ENCODE measurements around the gene STX2. TPM values are rescaled to one million over a fixed set of nuclear protein-coding genes. Genes with fewer than 3 reads are reported as not detected.
"Not testable (repeated sequence)": the region's sequence is repeated elsewhere in the genome, so short reads cannot be mapped to it uniquely, and the experiment has no call there.

Gene STX2
- total and polyA plus RNA-seq, 2 donors = 21.8 to 41.9 TPM

GRCh38 chr12:130770413-130771028 is 68.5 kb downstream of the STX2 start:
- DNase-seq (ENCODE audit: extremely low spot score) = no peak
- H3K36me3 ChIP-seq (ENCODE audit: insufficient read depth) = no peaks in the 10 kb centered on the region
- 74% methylated on average over 7 of the region's 7 CpGs for WGBS

DNA sequence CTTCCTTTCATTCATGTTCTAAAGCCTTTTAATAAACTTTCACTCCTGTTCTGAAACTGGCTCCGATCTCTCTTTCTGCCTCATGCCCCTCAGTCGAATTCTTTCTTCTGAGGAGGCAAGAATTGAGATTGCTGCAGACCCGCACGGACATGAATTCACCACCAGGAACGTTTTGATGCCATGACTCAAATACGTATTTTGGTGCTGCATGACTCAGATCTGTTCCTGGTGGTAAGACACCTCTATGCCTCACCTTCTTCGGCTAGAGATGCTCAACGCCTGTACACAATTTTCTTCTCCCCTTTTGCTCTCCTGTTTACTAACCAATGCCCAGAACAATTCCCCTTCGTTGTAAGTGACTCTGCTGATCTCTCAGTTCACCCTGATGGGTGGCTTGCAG is 70.9 kb downstream of the STX2 start:
- WGBS = 65% methylated on average over 9 of the region's 9 CpGs
- H3K27ac ChIP-seq (ENCODE audit: low read depth) = no peak overlapping the region
- DNase-seq (ENCODE audit: extremely low spot score) = no peak
- H3K4me1 ChIP-seq (ENCODE audit: insufficient read depth) = no peaks in the 10 kb centered on the region
- no peaks in the 10 kb centered on the region for H3K36me3 ChIP-seq (ENCODE audit: insufficient read depth)
- H3K4me3 ChIP-seq (ENCODE audit: low read depth, low read length) = no peak overlapping the region

More at GRCh38 chr12:130770413-130771028, 68.5 kb downstream of the STX2 start:
- Histone ChIP-seq H3K27ac (ENCODE audit: low read depth) (no peak overlapping the region), H3K4me3 (ENCODE audit: low read depth, low read length) (no peak overlapping the region), H3K4me1 (ENCODE audit: insufficient read depth) (no peaks in the 10 kb centered on the region)

DNA sequence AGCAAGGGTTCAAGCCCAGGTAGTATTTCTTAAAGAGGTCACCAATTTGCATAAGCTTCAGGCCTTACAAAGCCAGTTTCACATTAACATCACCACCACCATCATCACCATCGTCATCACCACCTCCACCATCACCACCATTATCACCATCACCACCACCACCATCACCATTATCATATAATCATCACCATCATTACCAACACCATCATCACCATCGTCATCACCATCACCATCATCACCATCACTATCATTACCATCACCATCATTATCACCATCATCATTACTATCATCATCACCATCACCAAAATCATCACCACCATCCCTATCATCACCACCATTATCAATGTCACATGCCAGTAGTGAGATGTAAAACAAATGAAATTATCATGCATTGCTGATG is 72.6 kb downstream of the STX2 start:
- no peak for DNase-seq (ENCODE audit: extremely low spot score)
- no peaks in the 10 kb centered on the region for H3K4me1 ChIP-seq (ENCODE audit: insufficient read depth)
- H3K27ac ChIP-seq (ENCODE audit: low read depth) = no peak overlapping the region
- WGBS = 78% methylated on average over 2 of the region's 2 CpGs
- no peaks in the 10 kb centered on the region for H3K36me3 ChIP-seq (ENCODE audit: insufficient read depth)
- no peak overlapping the region for H3K4me3 ChIP-seq (ENCODE audit: low read depth, low read length)

DNA sequence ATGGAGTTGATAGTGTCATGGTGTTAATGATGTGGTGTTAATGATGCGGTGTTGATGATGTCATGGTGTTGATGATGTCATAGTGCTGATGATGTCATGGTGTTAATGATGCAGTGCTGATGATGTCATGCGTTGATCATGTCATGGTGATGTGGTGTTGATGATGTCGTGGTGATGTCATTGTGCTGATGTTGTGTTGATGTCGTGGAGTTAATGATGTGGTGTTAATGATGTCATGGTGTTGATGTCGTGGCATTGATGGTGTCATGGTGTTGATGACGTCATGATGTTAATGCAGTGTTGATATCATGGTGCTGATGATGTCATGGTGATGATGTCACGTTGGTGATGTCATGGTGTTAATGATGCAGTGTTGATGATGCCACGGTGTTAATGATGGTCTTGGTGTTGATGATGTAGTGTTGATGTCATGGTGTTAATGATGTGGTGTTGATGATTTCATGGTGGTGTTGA is 73.8 kb downstream of the STX2 start:
- Histone ChIP-seq H3K36me3 (ENCODE audit: insufficient read depth) (no peaks in the 10 kb centered on the region), H3K4me1 (ENCODE audit: insufficient read depth) (no peaks in the 10 kb centered on the region), H3K27ac (ENCODE audit: low read depth) (no peak overlapping the region), H3K4me3 (ENCODE audit: low read depth, low read length) (no peak overlapping the region)
- 91% methylated on average over 8 of the region's 8 CpGs for WGBS
- DNase-seq (ENCODE audit: extremely low spot score) = no peak

DNA sequence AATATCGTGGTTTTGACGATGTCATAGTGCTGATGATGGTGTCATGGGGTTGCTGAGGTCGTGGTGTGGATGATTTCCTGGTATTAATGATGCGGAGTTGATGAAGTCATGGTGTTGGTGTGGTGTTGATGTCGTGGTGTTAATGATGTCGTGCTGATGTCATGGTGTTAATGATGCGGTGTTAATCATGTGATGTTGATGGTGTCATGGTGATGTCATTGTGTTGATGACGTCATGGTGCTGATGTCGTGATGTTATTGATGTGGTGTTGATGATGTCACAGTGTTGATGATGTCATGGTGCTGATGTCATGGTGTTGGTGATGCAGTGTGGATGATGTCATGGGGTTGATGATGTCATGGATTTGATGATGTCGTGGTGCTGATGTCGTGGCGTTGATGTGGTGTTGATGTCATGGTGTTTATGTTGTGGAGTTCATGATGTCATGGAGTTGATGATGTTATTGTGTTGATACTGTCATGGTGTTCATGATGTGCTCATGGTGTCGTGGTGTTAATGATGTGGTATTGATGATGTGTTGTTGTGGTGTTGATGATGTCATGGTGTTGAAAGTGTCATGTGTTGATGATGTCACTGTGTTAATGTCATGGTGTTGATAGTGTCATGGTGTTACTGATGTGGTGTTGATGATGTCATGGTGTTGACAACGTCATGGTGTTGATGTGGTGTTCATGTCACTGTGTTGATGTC is 74.4 kb downstream of the STX2 start:
- no peak overlapping the region for H3K4me3 ChIP-seq (ENCODE audit: low read depth, low read length)
- no peaks in the 10 kb centered on the region for H3K36me3 ChIP-seq (ENCODE audit: insufficient read depth)
- WGBS = 76% methylated on average over 14 of the region's 14 CpGs
- DNase-seq (ENCODE audit: extremely low spot score) = no peak
- H3K4me1 ChIP-seq (ENCODE audit: insufficient read depth) = no peaks in the 10 kb centered on the region
- no peak overlapping the region for H3K27ac ChIP-seq (ENCODE audit: low read depth)

- H3K4me1 ChIP-seq (ENCODE audit: insufficient read depth) = no peaks in the 10 kb centered on the region
- no peak for DNase-seq (ENCODE audit: extremely low spot score)
- no peak overlapping the region for H3K4me3 ChIP-seq (ENCODE audit: low read depth, low read length)
- 94% methylated on average over 4 of the region's 4 CpGs for WGBS
- no peaks in the 10 kb centered on the region for H3K36me3 ChIP-seq (ENCODE audit: insufficient read depth)
- H3K27ac ChIP-seq (ENCODE audit: low read depth) = no peak overlapping the region
Measured at GRCh38 chr12:130764073-130764472, 75.0 kb downstream of the STX2 start.

DNA sequence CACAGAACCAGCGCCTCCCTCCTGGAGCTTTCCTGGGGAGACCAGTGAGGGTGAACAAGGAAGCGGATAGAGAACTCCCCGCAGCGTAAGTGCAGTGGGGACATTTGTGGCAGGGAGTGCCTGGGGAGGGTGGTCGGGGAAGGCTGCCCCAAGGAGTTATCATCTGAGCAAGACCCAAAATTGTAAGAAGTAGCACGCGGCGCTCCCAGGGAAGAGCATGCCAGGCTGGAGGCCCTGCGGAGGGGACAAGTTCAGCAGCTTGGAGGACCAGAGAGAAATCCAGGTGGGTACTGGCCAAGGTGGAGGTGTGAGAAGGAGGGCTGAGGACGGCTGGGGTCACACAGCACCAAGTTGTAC is 76.8 kb downstream of the STX2 start:
- Histone ChIP-seq H3K27ac (ENCODE audit: low read depth) (no peak overlapping the region), H3K4me1 (ENCODE audit: insufficient read depth) (no peaks in the 10 kb centered on the region), H3K4me3 (ENCODE audit: low read depth, low read length) (no peak overlapping the region), H3K36me3 (ENCODE audit: insufficient read depth) (no peaks in the 10 kb centered on the region)
- 58% methylated on average over 10 of the region's 10 CpGs for WGBS
- no peak for DNase-seq (ENCODE audit: extremely low spot score)

GRCh38 chr12:130761537-130762318 is 77.3 kb downstream of the STX2 start:
- Histone ChIP-seq H3K4me1 (ENCODE audit: insufficient read depth) (no peaks in the 10 kb centered on the region), H3K36me3 (ENCODE audit: insufficient read depth) (no peaks in the 10 kb centered on the region), H3K27ac (ENCODE audit: low read depth) (no peak overlapping the region), H3K4me3 (ENCODE audit: low read depth, low read length) (no peak overlapping the region)
- 33% methylated on average over 29 of the region's 29 CpGs for WGBS
- no peak for DNase-seq (ENCODE audit: extremely low spot score)

- Histone ChIP-seq H3K4me3 (ENCODE audit: low read depth, low read length) (no peak overlapping the region), H3K36me3 (ENCODE audit: insufficient read depth) (no peaks in the 10 kb centered on the region), H3K27ac (ENCODE audit: low read depth) (no peak overlapping the region), H3K4me1 (ENCODE audit: insufficient read depth) (no peaks in the 10 kb centered on the region)
- 89% methylated on average over 3 of the region's 3 CpGs for WGBS
- DNase-seq (ENCODE audit: extremely low spot score) = no peak
Measured at GRCh38 chr12:130754234-130754901, 84.7 kb downstream of the STX2 start.

- Histone ChIP-seq H3K4me3 (ENCODE audit: low read depth, low read length) (no peak overlapping the region), H3K27ac (ENCODE audit: low read depth) (no peak overlapping the region), H3K36me3 (ENCODE audit: insufficient read depth) (no peaks in the 10 kb centered on the region), H3K4me1 (ENCODE audit: insufficient read depth) (no peaks in the 10 kb centered on the region)
- DNase-seq (ENCODE audit: extremely low spot score) = no peak
- WGBS = 58% methylated on average over 20 of the region's 20 CpGs
Measured at GRCh38 chr12:130752692-130753230, 86.3 kb downstream of the STX2 start.

GRCh38 chr12:130752037-130752436 is 87.0 kb downstream of the STX2 start:
- not testable (repeated sequence) for H3K4me3 ChIP-seq (ENCODE audit: low read depth, low read length); H3K36me3 ChIP-seq (ENCODE audit: insufficient read depth); H3K4me1 ChIP-seq (ENCODE audit: insufficient read depth); H3K27ac ChIP-seq (ENCODE audit: low read depth); DNase-seq (ENCODE audit: extremely low spot score)
- WGBS = 91% methylated on average over 11 of the region's 11 CpGs

DNA sequence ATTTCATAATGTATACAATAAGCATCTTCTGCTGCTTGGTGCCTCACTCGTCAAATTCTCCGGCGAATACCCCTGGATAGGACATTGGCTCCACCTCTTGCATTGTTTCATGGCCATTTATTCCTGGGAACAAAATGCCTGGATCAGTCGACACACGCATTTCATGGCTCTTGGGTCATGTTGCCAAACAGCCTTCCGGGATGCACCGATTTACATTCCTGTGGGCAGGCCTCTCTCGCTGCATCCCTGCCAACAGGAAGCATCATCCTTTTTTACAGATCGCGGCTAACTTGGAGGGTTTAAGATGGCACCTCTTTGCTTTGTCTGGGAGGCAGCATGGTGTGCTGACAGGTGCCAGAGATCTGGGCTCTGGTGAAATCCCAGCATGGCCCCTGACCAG is 90.3 kb downstream of the STX2 start:
- WGBS = 58% methylated on average over 10 of the region's 10 CpGs
- Histone ChIP-seq H3K27ac (ENCODE audit: low read depth) (no peak overlapping the region), H3K4me3 (ENCODE audit: low read depth, low read length) (no peak overlapping the region), H3K36me3 (ENCODE audit: insufficient read depth) (no peaks in the 10 kb centered on the region), H3K4me1 (ENCODE audit: insufficient read depth) (no peaks in the 10 kb centered on the region)
- DNase-seq (ENCODE audit: extremely low spot score) = no peak
